WTC11 (cell line): ENCODE results near the gene MAP7D1.
A peak's percentile ranks its signal among the peaks of the same experiment; 100 is the strongest.

Experiments used
- ATF6 ChIP-seq: sonication (generic); formaldehyde crosslinking; IDR thresholded peaks from 2 replicates; pipeline ENCODE4 v1.8.1; 2023; ENCODE audit warnings: mild to moderate bottlenecking, missing genetic modification reagents
- CBFB ChIP-seq: sonication (generic); formaldehyde crosslinking; IDR thresholded peaks from 2 replicates; pipeline ENCODE4 v1.8.1; 2022; ENCODE audit warnings: mild to moderate bottlenecking, low read depth, missing genetic modification reagents
- CTCF ChIP-seq: fragments of 200-600 bp; IDR thresholded peaks from 2 replicates; pipeline ENCODE4 v1.8.0; 2022; ENCODE audit warnings: antibody characterized with exemption
- OVOL2 ChIP-seq: fragments of 250-450 bp; sonication (Bioruptor Pico); IDR thresholded peaks from 2 replicates; pipeline ENCODE4 v1.9.0; 2021; ENCODE audit warnings: mild to moderate bottlenecking, borderline replicate concordance
- USF2 ChIP-seq: sonication (generic); formaldehyde crosslinking; IDR thresholded peaks from 2 replicates; pipeline ENCODE4 v1.8.1; 2023; ENCODE audit warnings: mild to moderate bottlenecking, missing genetic modification reagents, moderate library complexity

- no peak for TF ChIP-seq OVOL2 (CRISPR knock-in tag)
- TF ChIP-seq CTCF: peak; percentile 60; the same call in 1 of the 2 replicates
- TF ChIP-seq ATF6 (CRISPR knock-in tag): no peak
- 0 out of 2 replicates have a peak, but pooled peaks have one; percentile 72 for TF ChIP-seq CBFB
- TF ChIP-seq USF2 (CRISPR knock-in tag): 0 out of 2 replicates have a peak, but pooled peaks have one; percentile 15
Observed at GRCh38 chr1:36176106-36176949, 20.4 kb downstream of the MAP7D1 start.
